ENCODE data around the gene ASCL1.

The ASCL1 gene

DNA sequence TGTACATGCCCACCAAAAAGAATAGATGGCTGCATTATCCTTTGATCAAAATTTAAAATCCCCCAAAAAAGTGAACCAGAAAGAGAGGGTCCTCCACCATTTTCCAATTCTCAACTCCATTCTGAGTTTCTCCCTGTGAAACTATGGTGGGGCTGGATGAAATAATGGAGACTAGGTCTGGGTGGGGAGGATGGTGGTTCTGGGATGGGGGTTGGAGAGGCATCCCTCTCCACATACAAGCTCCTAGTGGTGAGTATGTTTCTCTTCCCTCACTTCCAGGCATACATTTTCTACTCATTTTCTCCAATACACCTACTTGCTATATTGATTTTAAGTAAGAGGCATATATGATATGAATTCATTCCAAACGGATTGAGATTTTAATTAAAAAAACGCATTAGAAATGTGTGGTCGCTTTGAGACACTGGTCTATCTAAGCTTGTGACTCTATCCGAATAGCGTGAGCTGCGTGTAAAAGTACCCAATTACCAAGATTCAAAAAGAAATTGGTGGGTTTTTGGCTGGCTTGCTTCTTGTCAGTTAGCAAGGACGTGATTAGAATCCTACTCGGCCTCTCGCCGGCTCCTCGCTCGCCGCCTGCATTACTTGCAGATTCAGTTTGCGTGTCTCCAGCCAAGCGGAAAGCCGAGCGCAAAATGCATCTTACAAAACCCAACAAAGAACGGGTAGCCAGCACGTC, 3.4 kb downstream of the ASCL1 start:
- H3K36me3 ChIP-seq (ENCODE audit: control insufficient read depth in 5 of 5, insufficient read depth in 5 of 5, low read length in 5 of 5) = no peaks in the 10 kb centered on the region
- peaks cover 8 to 11% (median 9%) of the 10 kb centered on the region in 5 donors for H3K9me3 ChIP-seq (ENCODE audit: control insufficient read depth in 5 of 5, low read length in 5 of 5)
- H3K27me3 ChIP-seq (ENCODE audit: control insufficient read depth in 5 of 5, insufficient read depth in 4 of 5, low read length in 5 of 5) = peaks cover 38 to 87% (median 67%) of the 10 kb centered on the region in 5 donors
- peaks cover 0 to 28% (median 20%) of the 10 kb centered on the region in 5 donors for H3K4me1 ChIP-seq (ENCODE audit: control insufficient read depth in 5 of 5, insufficient read depth in 5 of 5, low read length in 5 of 5)
- no peak overlapping the region for H3K4me3 ChIP-seq (ENCODE audit: low read depth in 1 of 5, low read length in 5 of 5)
- H3K9ac ChIP-seq (ENCODE audit: low read length in 5 of 5) = no peak overlapping the region
- no peak overlapping the region for H3K27ac ChIP-seq (ENCODE audit: low read depth, low read length)

DNA sequence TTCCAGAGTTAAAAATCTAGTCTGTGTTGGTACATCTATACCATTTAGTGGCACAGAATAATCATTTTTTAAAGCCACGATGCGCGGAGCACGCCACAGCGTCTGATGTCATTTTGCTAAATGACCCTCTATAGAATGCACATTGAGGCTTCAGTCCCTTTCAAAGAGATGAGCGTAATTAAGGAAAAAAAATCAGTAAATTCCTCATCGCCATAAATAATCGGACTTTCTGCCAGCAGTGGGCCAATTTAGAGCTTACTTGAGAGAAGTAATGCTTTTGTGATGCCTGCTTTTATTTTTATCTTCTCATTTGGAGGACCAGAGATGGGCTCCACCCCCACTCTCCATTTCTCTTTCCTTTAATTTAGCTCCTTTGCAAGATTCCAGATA, 4.0 kb downstream of the ASCL1 start:
- Histone ChIP-seq H3K9me3 (ENCODE audit: control insufficient read depth in 5 of 5, low read length in 5 of 5) (peaks cover 8 to 11% (median 9%) of the 10 kb centered on the region in 5 donors), H3K36me3 (ENCODE audit: control insufficient read depth in 5 of 5, insufficient read depth in 5 of 5, low read length in 5 of 5) (no peaks in the 10 kb centered on the region), H3K27ac (ENCODE audit: low read depth, low read length) (no peak overlapping the region), H3K4me3 (ENCODE audit: low read depth in 1 of 5, low read length in 5 of 5) (no peak overlapping the region), H3K27me3 (ENCODE audit: control insufficient read depth in 5 of 5, insufficient read depth in 4 of 5, low read length in 5 of 5) (peaks cover 33 to 86% (median 68%) of the 10 kb centered on the region in 5 donors), H3K4me1 (ENCODE audit: control insufficient read depth in 5 of 5, insufficient read depth in 5 of 5, low read length in 5 of 5) (peaks cover 0 to 23% (median 15%) of the 10 kb centered on the region in 5 donors), H3K9ac (ENCODE audit: low read length in 5 of 5) (no peak overlapping the region)

DNA sequence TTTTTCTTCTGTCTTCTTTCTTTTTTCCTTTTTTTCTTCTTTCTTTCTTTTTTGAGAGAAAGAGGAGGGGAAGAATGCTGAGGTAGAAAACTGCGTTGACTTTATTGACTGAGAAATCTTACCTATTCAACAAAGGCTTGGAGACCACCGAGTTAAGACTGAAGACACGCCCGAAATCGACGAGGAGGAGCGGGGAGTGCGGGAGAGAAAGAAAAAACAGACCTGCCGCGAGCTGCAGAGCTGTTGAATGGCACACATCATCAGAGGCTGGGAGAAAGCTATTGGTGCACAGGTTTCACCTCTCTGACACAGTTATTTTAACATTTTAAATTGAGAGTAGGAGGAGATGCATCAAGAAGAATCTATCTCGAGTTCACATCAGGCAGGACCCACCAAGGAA, 5.1 kb downstream of the ASCL1 start:
- Histone ChIP-seq H3K4me1 (ENCODE audit: control insufficient read depth in 5 of 5, insufficient read depth in 5 of 5, low read length in 5 of 5) (peaks cover 0 to 14% (median 14%) of the 10 kb centered on the region in 5 donors), H3K27me3 (ENCODE audit: control insufficient read depth in 5 of 5, insufficient read depth in 4 of 5, low read length in 5 of 5) (peaks cover 27 to 86% (median 70%) of the 10 kb centered on the region in 5 donors), H3K9ac (ENCODE audit: low read length in 5 of 5) (no peak overlapping the region), H3K36me3 (ENCODE audit: control insufficient read depth in 5 of 5, insufficient read depth in 5 of 5, low read length in 5 of 5) (no peaks in the 10 kb centered on the region), H3K9me3 (ENCODE audit: control insufficient read depth in 5 of 5, low read length in 5 of 5) (peaks cover 8 to 11% (median 9%) of the 10 kb centered on the region in 5 donors), H3K4me3 (ENCODE audit: low read depth in 1 of 5, low read length in 5 of 5) (no peak overlapping the region), H3K27ac (ENCODE audit: low read depth, low read length) (no peak overlapping the region)

DNA sequence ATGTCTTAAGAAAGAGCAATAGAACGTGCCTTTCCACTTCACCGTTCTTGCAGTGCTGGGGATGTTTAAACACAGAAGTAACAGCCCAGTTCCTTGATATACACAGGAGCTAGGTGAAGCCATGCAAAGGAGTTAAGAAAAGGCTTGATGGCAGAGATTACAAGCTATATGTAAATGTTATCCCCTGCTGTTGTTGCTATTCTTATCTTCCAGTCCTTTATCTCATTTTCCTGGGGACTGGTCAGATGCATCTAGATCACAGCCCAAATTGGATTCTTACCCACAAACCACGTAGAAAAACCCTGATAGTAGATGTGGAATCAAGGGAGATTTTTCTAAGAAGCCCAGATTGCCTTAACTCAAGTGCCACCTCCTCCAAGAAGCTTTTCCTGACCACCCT, 5.5 kb downstream of the ASCL1 start:
- Histone ChIP-seq H3K4me3 (ENCODE audit: low read depth in 1 of 5, low read length in 5 of 5) (no peak overlapping the region), H3K36me3 (ENCODE audit: control insufficient read depth in 5 of 5, insufficient read depth in 5 of 5, low read length in 5 of 5) (no peaks in the 10 kb centered on the region), H3K4me1 (ENCODE audit: control insufficient read depth in 5 of 5, insufficient read depth in 5 of 5, low read length in 5 of 5) (peaks cover 0 to 9% (median 9%) of the 10 kb centered on the region in 5 donors), H3K27me3 (ENCODE audit: control insufficient read depth in 5 of 5, insufficient read depth in 4 of 5, low read length in 5 of 5) (peaks cover 27 to 81% (median 70%) of the 10 kb centered on the region in 5 donors), H3K9ac (ENCODE audit: low read length in 5 of 5) (no peak overlapping the region), H3K9me3 (ENCODE audit: control insufficient read depth in 5 of 5, low read length in 5 of 5) (peaks cover 8 to 11% (median 9%) of the 10 kb centered on the region in 5 donors), H3K27ac (ENCODE audit: low read depth, low read length) (no peak overlapping the region)

DNA sequence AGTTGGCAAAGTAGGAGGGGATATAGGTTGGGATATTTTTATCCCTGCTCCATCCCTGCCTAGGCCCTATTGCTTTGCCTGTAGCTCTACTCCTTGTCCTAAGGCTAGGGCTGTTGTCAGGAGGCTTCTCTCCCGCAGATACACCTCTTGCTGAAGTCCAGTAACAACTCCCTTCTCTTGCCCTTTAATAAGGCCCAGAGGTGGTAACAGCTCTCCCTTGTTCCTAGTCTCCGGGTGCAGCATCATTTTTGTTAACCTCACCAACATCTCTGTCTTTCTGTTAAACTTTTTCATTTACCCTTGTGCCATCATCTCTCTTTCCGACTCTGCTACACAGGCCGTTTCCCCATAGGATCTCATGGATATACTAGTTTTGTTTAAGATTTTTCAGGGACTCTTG, 6.3 kb downstream of the ASCL1 start:
- Histone ChIP-seq H3K4me3 (ENCODE audit: low read depth in 1 of 5, low read length in 5 of 5) (no peak overlapping the region), H3K9ac (ENCODE audit: low read length in 5 of 5) (no peak overlapping the region), H3K27ac (ENCODE audit: low read depth, low read length) (no peak overlapping the region), H3K4me1 (ENCODE audit: control insufficient read depth in 5 of 5, insufficient read depth in 5 of 5, low read length in 5 of 5) (peaks cover 0 to 2% (median 1%) of the 10 kb centered on the region in 5 donors), H3K36me3 (ENCODE audit: control insufficient read depth in 5 of 5, insufficient read depth in 5 of 5, low read length in 5 of 5) (no peaks in the 10 kb centered on the region), H3K9me3 (ENCODE audit: control insufficient read depth in 5 of 5, low read length in 5 of 5) (peaks cover 8 to 11% (median 9%) of the 10 kb centered on the region in 5 donors), H3K27me3 (ENCODE audit: control insufficient read depth in 5 of 5, insufficient read depth in 4 of 5, low read length in 5 of 5) (peaks cover 23 to 75% (median 65%) of the 10 kb centered on the region in 5 donors)

DNA sequence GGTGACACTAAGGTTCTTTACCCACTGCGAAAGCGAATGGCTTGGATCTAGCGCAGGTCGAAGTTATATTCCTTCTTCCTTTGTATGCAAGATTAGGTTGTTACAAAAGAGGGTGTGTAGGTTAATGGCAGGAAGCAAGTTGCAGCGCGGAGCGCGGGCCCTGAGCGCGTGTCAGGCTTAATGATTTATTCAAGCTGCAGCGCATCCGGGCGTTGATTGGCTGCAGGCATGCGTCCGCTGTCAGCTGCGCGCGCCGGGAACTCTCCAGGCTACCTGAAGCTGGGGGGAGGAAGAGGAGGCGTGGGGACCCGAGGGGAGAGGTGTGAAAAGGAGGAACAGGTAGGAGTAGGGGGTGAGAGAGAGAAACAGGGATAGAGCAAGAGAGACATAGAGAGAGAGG, 7.4 kb downstream of the ASCL1 start:
- H3K27ac ChIP-seq (ENCODE audit: low read depth, low read length) = no peak overlapping the region
- H3K27me3 ChIP-seq (ENCODE audit: control insufficient read depth in 5 of 5, insufficient read depth in 4 of 5, low read length in 5 of 5) = peaks cover 20 to 66% (median 57%) of the 10 kb centered on the region in 5 donors
- H3K4me1 ChIP-seq (ENCODE audit: control insufficient read depth in 5 of 5, insufficient read depth in 5 of 5, low read length in 5 of 5) = no peaks in the 10 kb centered on the region
- no peaks in the 10 kb centered on the region for H3K36me3 ChIP-seq (ENCODE audit: control insufficient read depth in 5 of 5, insufficient read depth in 5 of 5, low read length in 5 of 5)
- no peak overlapping the region for H3K4me3 ChIP-seq (ENCODE audit: low read depth in 1 of 5, low read length in 5 of 5)
- peaks cover 8 to 11% (median 9%) of the 10 kb centered on the region in 5 donors for H3K9me3 ChIP-seq (ENCODE audit: control insufficient read depth in 5 of 5, low read length in 5 of 5)
- no peak overlapping the region for H3K9ac ChIP-seq (ENCODE audit: low read length in 5 of 5)

DNA sequence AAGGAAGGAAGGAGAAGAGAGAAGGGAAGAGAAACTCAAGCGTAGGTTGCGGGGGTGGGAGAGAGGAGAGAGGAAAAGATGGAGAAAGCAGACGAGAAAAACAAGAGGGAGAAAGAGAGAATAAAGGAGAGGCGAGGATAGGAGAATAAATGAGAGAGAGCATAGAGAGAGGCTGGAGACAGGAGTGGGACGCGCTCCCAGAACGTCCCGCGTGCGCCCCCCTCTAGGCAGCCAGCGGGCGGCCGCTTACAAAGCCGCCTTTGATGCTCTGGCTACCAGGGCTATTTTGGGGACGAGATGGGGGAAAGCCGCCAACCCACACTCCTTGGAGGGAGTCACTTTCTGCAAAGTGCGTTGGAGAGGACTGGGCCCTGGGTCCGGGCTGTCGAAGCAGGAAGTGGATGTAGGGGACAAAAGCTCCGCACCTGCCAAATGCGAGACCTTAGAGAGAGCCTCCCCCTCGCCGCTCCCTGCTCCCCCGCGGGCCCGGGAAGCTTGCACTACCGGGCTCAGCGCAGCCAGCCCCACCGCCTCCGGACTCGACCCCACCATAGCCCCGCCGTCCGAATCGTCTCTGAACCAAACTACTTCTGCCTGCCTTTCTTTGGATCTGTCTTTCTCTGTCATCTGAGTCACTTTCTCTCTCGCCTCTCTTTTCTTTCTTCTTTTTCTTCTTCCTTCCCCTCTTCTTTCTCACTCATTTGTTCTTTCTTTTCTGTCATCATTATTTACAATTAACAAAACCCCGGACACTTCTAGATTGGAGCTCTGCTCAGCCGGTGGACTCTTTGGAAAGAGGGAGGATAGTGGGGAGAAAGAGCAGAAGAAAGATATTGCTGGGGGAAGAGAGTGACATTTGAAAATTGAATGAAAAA, 8.0 kb downstream of the ASCL1 start:
- H3K27ac ChIP-seq (ENCODE audit: low read depth, low read length) = no peak overlapping the region
- H3K27me3 ChIP-seq (ENCODE audit: control insufficient read depth in 5 of 5, insufficient read depth in 4 of 5, low read length in 5 of 5) = peaks cover 20 to 63% (median 55%) of the 10 kb centered on the region in 5 donors
- no peak overlapping the region for H3K4me3 ChIP-seq (ENCODE audit: low read depth in 1 of 5, low read length in 5 of 5)
- no peaks in the 10 kb centered on the region for H3K36me3 ChIP-seq (ENCODE audit: control insufficient read depth in 5 of 5, insufficient read depth in 5 of 5, low read length in 5 of 5)
- H3K9ac ChIP-seq (ENCODE audit: low read length in 5 of 5) = no peak overlapping the region
- peaks cover 8 to 11% (median 9%) of the 10 kb centered on the region in 5 donors for H3K9me3 ChIP-seq (ENCODE audit: control insufficient read depth in 5 of 5, low read length in 5 of 5)
- H3K4me1 ChIP-seq (ENCODE audit: control insufficient read depth in 5 of 5, insufficient read depth in 5 of 5, low read length in 5 of 5) = no peaks in the 10 kb centered on the region

DNA sequence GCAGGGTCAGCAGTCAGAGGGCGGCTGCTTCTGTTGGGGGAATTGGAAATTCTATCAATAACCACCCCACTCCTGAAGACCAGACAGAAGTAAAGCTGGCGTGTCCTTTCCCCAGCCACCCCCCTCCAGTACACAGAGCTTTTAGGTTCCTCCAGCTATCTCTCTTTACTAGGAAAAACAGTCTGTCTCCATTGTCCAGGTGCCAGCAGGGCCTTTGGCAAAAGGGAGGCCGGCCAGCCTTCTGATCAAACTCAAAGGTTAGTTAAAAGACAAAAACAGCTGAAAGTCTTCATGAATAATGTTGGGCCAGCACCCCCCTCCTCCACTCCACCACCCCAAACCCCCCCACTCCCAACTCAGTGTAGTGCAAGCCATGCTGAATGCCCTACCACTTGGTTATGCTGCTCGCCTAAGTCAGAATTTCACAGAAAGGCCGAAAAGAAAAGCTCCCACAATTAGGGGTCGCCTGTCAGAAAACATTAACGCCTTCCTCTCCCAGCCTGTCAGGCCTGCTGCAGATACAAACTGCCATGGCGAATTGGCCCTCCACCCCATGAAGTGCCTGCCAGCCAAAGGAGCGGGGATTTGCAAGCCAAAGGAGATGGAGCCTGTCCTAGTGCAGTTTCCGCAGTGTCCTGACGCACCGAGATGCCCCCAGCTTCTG, 8.9 kb downstream of the ASCL1 start:
- Histone ChIP-seq H3K36me3 (ENCODE audit: control insufficient read depth in 5 of 5, insufficient read depth in 5 of 5, low read length in 5 of 5) (no peaks in the 10 kb centered on the region), H3K27ac (ENCODE audit: low read depth, low read length) (no peak overlapping the region)

DNA sequence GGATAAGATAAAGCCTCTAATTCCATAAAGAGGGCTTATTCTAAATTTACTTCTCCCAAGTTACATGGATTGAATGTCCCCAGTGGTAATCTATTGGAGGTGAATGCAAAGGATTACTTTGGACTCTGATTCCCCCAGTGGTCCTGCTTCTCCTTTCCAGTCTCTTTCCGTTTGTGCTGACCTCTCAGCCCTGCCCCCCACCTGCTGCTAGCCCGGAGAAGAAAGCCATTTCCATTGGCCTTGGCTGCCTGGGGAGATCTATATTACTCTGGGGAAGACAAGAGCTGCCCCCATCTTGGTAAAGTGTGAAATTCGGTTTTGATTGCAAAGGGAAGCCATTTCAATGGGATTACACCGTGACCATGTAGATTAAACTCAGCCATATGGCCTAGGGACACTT, 13.3 kb downstream of the ASCL1 start:
- H3K9me3 ChIP-seq (ENCODE audit: control insufficient read depth in 5 of 5, low read length in 5 of 5) = no peaks in the 10 kb centered on the region
- H3K4me3 ChIP-seq (ENCODE audit: low read depth in 1 of 5, low read length in 5 of 5) = no peak overlapping the region
- no peaks in the 10 kb centered on the region for H3K36me3 ChIP-seq (ENCODE audit: control insufficient read depth in 5 of 5, insufficient read depth in 5 of 5, low read length in 5 of 5)
- H3K9ac ChIP-seq (ENCODE audit: low read length in 5 of 5) = no peak overlapping the region
- H3K27ac ChIP-seq (ENCODE audit: low read depth, low read length) = no peak overlapping the region
- peaks cover 0 to 15% (median 10%) of the 10 kb centered on the region in 5 donors for H3K27me3 ChIP-seq (ENCODE audit: control insufficient read depth in 5 of 5, insufficient read depth in 4 of 5, low read length in 5 of 5)
- no peaks in the 10 kb centered on the region for H3K4me1 ChIP-seq (ENCODE audit: control insufficient read depth in 5 of 5, insufficient read depth in 5 of 5, low read length in 5 of 5)

More for the DNA sequence above, 8.9 kb downstream of the ASCL1 start:
- Histone ChIP-seq H3K4me3 (ENCODE audit: low read depth in 1 of 5, low read length in 5 of 5) (no peak overlapping the region), H3K4me1 (ENCODE audit: control insufficient read depth in 5 of 5, insufficient read depth in 5 of 5, low read length in 5 of 5) (no peaks in the 10 kb centered on the region), H3K9ac (ENCODE audit: low read length in 5 of 5) (no peak overlapping the region), H3K9me3 (ENCODE audit: control insufficient read depth in 5 of 5, low read length in 5 of 5) (peaks cover 8 to 11% (median 9%) of the 10 kb centered on the region in 5 donors), H3K27me3 (ENCODE audit: control insufficient read depth in 5 of 5, insufficient read depth in 4 of 5, low read length in 5 of 5) (peaks cover 20 to 56% (median 47%) of the 10 kb centered on the region in 5 donors)
